GM19324 (cell line): ENCODE data around the gene LDLRAD4.

Experiments
- ATAC-seq: cut with Tn5 transposase; IDR thresholded peaks from one replicate; pipeline ENCODE4 v1.9.1; 2021; ENCODE audit warnings: mild to moderate bottlenecking, moderate library complexity; ENCODE audit not compliant: unreplicated experiment, low FRiP score

Gene LDLRAD4

GRCh38 chr18:13379062-13379865 lies 160.7 kb downstream of the LDLRAD4 start:
- no peak for ATAC-seq

- ATAC-seq = no peak
Observed at GRCh38 chr18:13379930-13380690, 161.6 kb downstream of the LDLRAD4 start.

- ATAC-seq = no peak
Observed at GRCh38 chr18:13380691-13381070, 162.1 kb downstream of the LDLRAD4 start.

GRCh38 chr18:13381331-13381730 lies 162.8 kb downstream of the LDLRAD4 start:
- ATAC-seq = peak; percentile 14

GRCh38 chr18:13381944-13382365 lies 163.4 kb downstream of the LDLRAD4 start:
- ATAC-seq = peak; percentile 60

- no peak for ATAC-seq
Observed at GRCh38 chr18:13382366-13382953, 163.9 kb downstream of the LDLRAD4 start.

GRCh38 chr18:13382954-13383827 lies 164.6 kb downstream of the LDLRAD4 start:
- no peak for ATAC-seq

GRCh38 chr18:13386891-13387801 lies 168.6 kb downstream of the LDLRAD4 start:
- no peak for ATAC-seq

- no peak for ATAC-seq
Observed at GRCh38 chr18:13387855-13388548, 169.4 kb downstream of the LDLRAD4 start.

GRCh38 chr18:13388586-13389490 lies 170.3 kb downstream of the LDLRAD4 start:
- ATAC-seq = no peak

GRCh38 chr18:13389491-13390131 lies 171.1 kb downstream of the LDLRAD4 start:
- no peak for ATAC-seq

- no peak for ATAC-seq
Observed at GRCh38 chr18:13390196-13390595, 171.6 kb downstream of the LDLRAD4 start.

GRCh38 chr18:13390711-13391110 lies 172.2 kb downstream of the LDLRAD4 start:
- no peak for ATAC-seq

- ATAC-seq = no peak
Observed at GRCh38 chr18:13392029-13392750, 173.6 kb downstream of the LDLRAD4 start.

GRCh38 chr18:13392899-13393298 lies 174.3 kb downstream of the LDLRAD4 start:
- no peak for ATAC-seq

- no peak for ATAC-seq
Observed at GRCh38 chr18:13393338-13393737, 174.8 kb downstream of the LDLRAD4 start.

- no peak for ATAC-seq
Observed at GRCh38 chr18:13394801-13395200, 176.2 kb downstream of the LDLRAD4 start.
